SK-N-SH treated with all-trans-retinoic acid at 6 μM for 48 hours (cell line): ENCODE measurements around the gene LCLAT1.
A peak's percentile ranks its signal among the peaks of the same experiment; 100 is the strongest.

Experiments used
- ATAC-seq: fragments of 200-7000 bp; cut with Tn5 transposase; 3 replicates; pipeline ENCODE4 v1.9.1; 2020; ENCODE audit warnings: mild to moderate bottlenecking, moderate library complexity
- ARNTL ChIP-seq: fragments of 450-650 bp; formaldehyde crosslinking; IDR thresholded peaks from 2 replicates; pipeline ENCODE4 v1.5.0; 2020; ENCODE audit warnings: low read depth, mild to moderate bottlenecking, moderate library complexity, borderline replicate concordance
- BACH2 ChIP-seq: fragments of 250-450 bp; sonication (Bioruptor Pico); IDR thresholded peaks from 2 replicates; pipeline ENCODE4 v1.9.0; 2021; ENCODE audit warnings: mild to moderate bottlenecking, borderline replicate concordance
- CSDC2 ChIP-seq: fragments of 250-450 bp; sonication (Bioruptor Pico); IDR thresholded peaks from 2 replicates; pipeline ENCODE4 v1.5.0; 2020; ENCODE audit warnings: mild to moderate bottlenecking, moderate library complexity
- CSRNP3 ChIP-seq: fragments of 250-450 bp; sonication (Bioruptor Pico); IDR thresholded peaks from 2 replicates; pipeline ENCODE4 v1.5.1; 2021; ENCODE audit warnings: mild to moderate bottlenecking, moderate library complexity
- ESRRG ChIP-seq: fragments of 250-450 bp; sonication (Bioruptor Pico); IDR thresholded peaks from 2 replicates; pipeline ENCODE4 v1.6.1; 2021; ENCODE audit warnings: mild to moderate bottlenecking
- GLIS3 ChIP-seq: fragments of 250-450 bp; sonication (Bioruptor Pico); IDR thresholded peaks from 2 replicates; pipeline ENCODE4 v1.5.0; 2020; ENCODE audit warnings: mild to moderate bottlenecking, moderate library complexity
- ISL1 ChIP-seq: fragments of 250-450 bp; sonication (Bioruptor Pico); IDR thresholded peaks from 2 replicates; pipeline ENCODE4 v2.1.2; 2022; ENCODE audit warnings: mild to moderate bottlenecking, moderate library complexity
- PPARA ChIP-seq: fragments of 250-450 bp; sonication (Bioruptor Pico); IDR thresholded peaks from 2 replicates; pipeline ENCODE4 v1.5.0; 2020; ENCODE audit warnings: mild to moderate bottlenecking, borderline replicate concordance
- RARB ChIP-seq: fragments of 250-450 bp; sonication (Bioruptor Pico); IDR thresholded peaks from 2 replicates; pipeline ENCODE4 v1.8.0; 2021; ENCODE audit warnings: mild to moderate bottlenecking, moderate library complexity
- SNAI2 ChIP-seq: fragments of 250-450 bp; sonication (Bioruptor Pico); IDR thresholded peaks from 2 replicates; pipeline ENCODE4 v1.5.0; 2020; ENCODE audit warnings: mild to moderate bottlenecking, moderate library complexity
- TCF4 ChIP-seq: fragments of 250-450 bp; sonication (Bioruptor Pico); IDR thresholded peaks from 2 replicates; pipeline ENCODE4 v1.8.0; 2021; ENCODE audit warnings: mild to moderate bottlenecking, moderate library complexity, borderline replicate concordance
- TOX ChIP-seq: fragments of 250-450 bp; sonication (Bioruptor Pico); IDR thresholded peaks from 2 replicates; pipeline ENCODE4 v1.8.0; 2021; ENCODE audit warnings: mild to moderate bottlenecking, moderate library complexity, borderline replicate concordance
- ZC3H10 ChIP-seq: fragments of 250-450 bp; sonication (Bioruptor Pico); IDR thresholded peaks from 2 replicates; pipeline ENCODE4 v1.5.1; 2021; ENCODE audit warnings: mild to moderate bottlenecking, moderate library complexity
- ZNF565 ChIP-seq: fragments of 450-650 bp; formaldehyde crosslinking; conservative IDR thresholded peaks from 2 replicates; pipeline ENCODE4 v1.5.0; 2020; ENCODE audit warnings: low read depth, mild to moderate bottlenecking, moderate library complexity
- ZNF70 ChIP-seq: fragments of 450-650 bp; formaldehyde crosslinking; IDR thresholded peaks from 2 replicates; pipeline ENCODE4 v1.5.0; 2020; ENCODE audit warnings: mild to moderate bottlenecking, moderate library complexity
- ZNF8 ChIP-seq: fragments of 450-650 bp; formaldehyde crosslinking; IDR thresholded peaks from 2 replicates; pipeline ENCODE4 v1.5.0; 2020; ENCODE audit warnings: mild to moderate bottlenecking, moderate library complexity
- TF ChIP-seq, protein P1 (sequence below): fragments of 250-450 bp; sonication (Bioruptor Pico); IDR thresholded peaks from 2 replicates; pipeline ENCODE4 v1.5.1; 2020; ENCODE audit warnings: low read depth, mild to moderate bottlenecking, moderate library complexity
- TF ChIP-seq, protein P2 (sequence below): fragments of 250-450 bp; sonication (Bioruptor Pico); IDR thresholded peaks from 2 replicates; pipeline ENCODE4 v1.5.0; 2020; ENCODE audit warnings: mild to moderate bottlenecking, moderate library complexity
- TF ChIP-seq, protein P3 (sequence below): fragments of 250-450 bp; sonication (Bioruptor Pico); IDR thresholded peaks from 2 replicates; pipeline ENCODE4 v1.8.0; 2021; ENCODE audit warnings: low read depth, mild to moderate bottlenecking, moderate library complexity, borderline replicate concordance
- TF ChIP-seq, protein P4 (sequence below): fragments of 250-450 bp; sonication (Bioruptor Pico); IDR thresholded peaks from 2 replicates; pipeline ENCODE4 v1.8.0; 2020; ENCODE audit warnings: mild to moderate bottlenecking, moderate library complexity, borderline replicate concordance

Gene LCLAT1

GRCh38 chr2:30519796-30520195, 72.8 kb downstream of the LCLAT1 start:
- ATAC-seq, result no peak
- TF ChIP-seq BACH2 (CRISPR knock-in tag), result no peak

DNA sequence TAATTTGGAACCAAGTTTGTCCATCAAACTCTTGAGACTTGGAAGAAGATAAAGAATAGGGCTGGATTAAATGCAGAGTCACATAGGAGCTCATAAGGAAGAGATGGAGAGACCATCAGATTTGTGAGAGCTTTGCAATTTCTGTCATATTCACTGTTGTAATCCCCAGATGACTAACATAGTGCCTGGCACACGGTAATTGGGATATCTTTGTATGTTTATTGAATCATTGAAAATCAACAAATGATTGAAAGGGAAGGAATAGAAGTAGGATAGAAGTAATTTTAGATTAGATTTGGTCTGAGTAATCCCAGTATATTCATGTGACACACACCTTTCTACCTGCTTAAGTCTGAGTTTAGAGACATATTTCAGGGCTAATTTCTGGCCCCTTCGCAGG, 75.4 kb downstream of the LCLAT1 start:
- ATAC-seq, result no peak

GRCh38 chr2:30527411-30527810, 80.4 kb downstream of the LCLAT1 start:
- no peak for ATAC-seq

More for the DNA sequence above, 75.4 kb downstream of the LCLAT1 start:
- TF ChIP-seq SNAI2 (CRISPR knock-in tag), result no peak
- no peak for TF ChIP-seq TCF4
- TF ChIP-seq, protein P1, sequence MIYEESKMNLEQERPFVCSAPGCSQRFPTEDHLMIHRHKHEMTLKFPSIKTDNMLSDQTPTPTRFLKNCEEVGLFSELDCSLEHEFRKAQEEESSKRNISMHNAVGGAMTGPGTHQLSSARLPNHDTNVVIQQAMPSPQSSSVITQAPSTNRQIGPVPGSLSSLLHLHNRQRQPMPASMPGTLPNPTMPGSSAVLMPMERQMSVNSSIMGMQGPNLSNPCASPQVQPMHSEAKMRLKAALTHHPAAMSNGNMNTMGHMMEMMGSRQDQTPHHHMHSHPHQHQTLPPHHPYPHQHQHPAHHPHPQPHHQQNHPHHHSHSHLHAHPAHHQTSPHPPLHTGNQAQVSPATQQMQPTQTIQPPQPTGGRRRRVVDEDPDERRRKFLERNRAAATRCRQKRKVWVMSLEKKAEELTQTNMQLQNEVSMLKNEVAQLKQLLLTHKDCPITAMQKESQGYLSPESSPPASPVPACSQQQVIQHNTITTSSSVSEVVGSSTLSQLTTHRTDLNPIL (CRISPR knock-in tag), result no peak
- TF ChIP-seq, protein P2, sequence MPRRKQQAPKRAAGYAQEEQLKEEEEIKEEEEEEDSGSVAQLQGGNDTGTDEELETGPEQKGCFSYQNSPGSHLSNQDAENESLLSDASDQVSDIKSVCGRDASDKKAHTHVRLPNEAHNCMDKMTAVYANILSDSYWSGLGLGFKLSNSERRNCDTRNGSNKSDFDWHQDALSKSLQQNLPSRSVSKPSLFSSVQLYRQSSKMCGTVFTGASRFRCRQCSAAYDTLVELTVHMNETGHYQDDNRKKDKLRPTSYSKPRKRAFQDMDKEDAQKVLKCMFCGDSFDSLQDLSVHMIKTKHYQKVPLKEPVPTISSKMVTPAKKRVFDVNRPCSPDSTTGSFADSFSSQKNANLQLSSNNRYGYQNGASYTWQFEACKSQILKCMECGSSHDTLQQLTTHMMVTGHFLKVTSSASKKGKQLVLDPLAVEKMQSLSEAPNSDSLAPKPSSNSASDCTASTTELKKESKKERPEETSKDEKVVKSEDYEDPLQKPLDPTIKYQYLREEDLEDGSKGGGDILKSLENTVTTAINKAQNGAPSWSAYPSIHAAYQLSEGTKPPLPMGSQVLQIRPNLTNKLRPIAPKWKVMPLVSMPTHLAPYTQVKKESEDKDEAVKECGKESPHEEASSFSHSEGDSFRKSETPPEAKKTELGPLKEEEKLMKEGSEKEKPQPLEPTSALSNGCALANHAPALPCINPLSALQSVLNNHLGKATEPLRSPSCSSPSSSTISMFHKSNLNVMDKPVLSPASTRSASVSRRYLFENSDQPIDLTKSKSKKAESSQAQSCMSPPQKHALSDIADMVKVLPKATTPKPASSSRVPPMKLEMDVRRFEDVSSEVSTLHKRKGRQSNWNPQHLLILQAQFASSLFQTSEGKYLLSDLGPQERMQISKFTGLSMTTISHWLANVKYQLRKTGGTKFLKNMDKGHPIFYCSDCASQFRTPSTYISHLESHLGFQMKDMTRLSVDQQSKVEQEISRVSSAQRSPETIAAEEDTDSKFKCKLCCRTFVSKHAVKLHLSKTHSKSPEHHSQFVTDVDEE, result no peak
- TF ChIP-seq BACH2 (CRISPR knock-in tag), result no peak
- TF ChIP-seq PPARA, result no peak
- TF ChIP-seq, all 23 proteins: peak for 0

DNA sequence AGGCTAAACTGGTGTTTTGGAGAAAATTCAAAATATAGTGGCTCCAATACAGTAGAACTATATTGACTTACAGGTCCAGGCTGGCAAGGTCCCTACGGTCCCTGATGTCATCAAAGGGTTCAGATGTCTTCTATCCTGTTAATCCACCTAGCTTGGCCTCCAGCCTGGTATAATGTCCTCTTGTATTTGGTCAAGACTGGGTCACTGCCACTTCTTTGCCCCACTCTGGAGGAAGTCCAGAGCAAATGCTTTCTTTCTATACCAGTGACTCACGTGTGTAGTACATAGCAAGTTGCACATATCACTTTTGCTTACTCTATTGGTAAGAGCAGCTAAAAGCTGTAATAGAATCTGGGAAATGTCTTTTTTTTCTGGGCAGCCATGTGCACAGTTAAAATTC, 80.8 kb downstream of the LCLAT1 start:
- TF ChIP-seq GLIS3 (CRISPR knock-in tag) (no peak), ZNF565 (CRISPR knock-in tag) (no peak), ARNTL (CRISPR knock-in tag) (no peak), BACH2 (CRISPR knock-in tag) (no peak), CSDC2 (CRISPR knock-in tag) (no peak), ISL1 (CRISPR knock-in tag) (no peak)
- TF ChIP-seq, protein P3, sequence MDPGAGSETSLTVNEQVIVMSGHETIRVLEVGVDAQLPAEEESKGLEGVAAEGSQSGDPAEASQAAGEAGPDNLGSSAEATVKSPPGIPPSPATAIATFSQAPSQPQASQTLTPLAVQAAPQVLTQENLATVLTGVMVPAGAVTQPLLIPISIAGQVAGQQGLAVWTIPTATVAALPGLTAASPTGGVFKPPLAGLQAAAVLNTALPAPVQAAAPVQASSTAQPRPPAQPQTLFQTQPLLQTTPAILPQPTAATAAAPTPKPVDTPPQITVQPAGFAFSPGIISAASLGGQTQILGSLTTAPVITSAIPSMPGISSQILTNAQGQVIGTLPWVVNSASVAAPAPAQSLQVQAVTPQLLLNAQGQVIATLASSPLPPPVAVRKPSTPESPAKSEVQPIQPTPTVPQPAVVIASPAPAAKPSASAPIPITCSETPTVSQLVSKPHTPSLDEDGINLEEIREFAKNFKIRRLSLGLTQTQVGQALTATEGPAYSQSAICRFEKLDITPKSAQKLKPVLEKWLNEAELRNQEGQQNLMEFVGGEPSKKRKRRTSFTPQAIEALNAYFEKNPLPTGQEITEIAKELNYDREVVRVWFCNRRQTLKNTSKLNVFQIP, result no peak
- TF ChIP-seq, protein P4, sequence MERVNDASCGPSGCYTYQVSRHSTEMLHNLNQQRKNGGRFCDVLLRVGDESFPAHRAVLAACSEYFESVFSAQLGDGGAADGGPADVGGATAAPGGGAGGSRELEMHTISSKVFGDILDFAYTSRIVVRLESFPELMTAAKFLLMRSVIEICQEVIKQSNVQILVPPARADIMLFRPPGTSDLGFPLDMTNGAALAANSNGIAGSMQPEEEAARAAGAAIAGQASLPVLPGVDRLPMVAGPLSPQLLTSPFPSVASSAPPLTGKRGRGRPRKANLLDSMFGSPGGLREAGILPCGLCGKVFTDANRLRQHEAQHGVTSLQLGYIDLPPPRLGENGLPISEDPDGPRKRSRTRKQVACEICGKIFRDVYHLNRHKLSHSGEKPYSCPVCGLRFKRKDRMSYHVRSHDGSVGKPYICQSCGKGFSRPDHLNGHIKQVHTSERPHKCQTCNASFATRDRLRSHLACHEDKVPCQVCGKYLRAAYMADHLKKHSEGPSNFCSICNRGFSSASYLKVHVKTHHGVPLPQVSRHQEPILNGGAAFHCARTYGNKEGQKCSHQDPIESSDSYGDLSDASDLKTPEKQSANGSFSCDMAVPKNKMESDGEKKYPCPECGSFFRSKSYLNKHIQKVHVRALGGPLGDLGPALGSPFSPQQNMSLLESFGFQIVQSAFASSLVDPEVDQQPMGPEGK, result no peak
- peak; percentile 39; the same call in 1 of the 3 replicates for ATAC-seq

More at GRCh38 chr2:30527411-30527810, 80.4 kb downstream of the LCLAT1 start:
- TF ChIP-seq ESRRG (no peak), ZC3H10 (CRISPR knock-in tag) (no peak), SNAI2 (CRISPR knock-in tag) (no peak), PPARA (no peak), ZNF70 (CRISPR knock-in tag) (no peak), ZNF8 (no peak), CSRNP3 (CRISPR knock-in tag) (no peak), BACH2 (CRISPR knock-in tag) (no peak), ISL1 (CRISPR knock-in tag) (no peak), TCF4 (no peak), TOX (CRISPR knock-in tag) (no peak), ARNTL (CRISPR knock-in tag) (no peak), RARB (CRISPR knock-in tag) (no peak)
- TF ChIP-seq, protein P1 (CRISPR knock-in tag), result no peak
- TF ChIP-seq, protein P4, result no peak
